KBM-7 (cell line): Measurements from ENCODE around the gene OBP2A.

ENCODE experiments used
- DNase-seq: peaks from one replicate; pipeline ENCODE4 v3.0.0-alpha.2; 2015
- in situ Hi-C: fragments of 300-500 bp; cut with MboI; formaldehyde crosslinking; loops from 2 replicates; pipeline ENCODE4 v1.14.3; 2020; ENCODE audit warnings: low sequenced_read_pairs, low pct_unique_long_range_greater_than_20kb, mixed read lengths

The OBP2A gene

GRCh38 chr9:135567311-135567710 lies 21.4 kb downstream of the OBP2A start:
- in situ Hi-C loops = no loop called here
- DNase-seq = no peak

- in situ Hi-C loops = no loop called here
- DNase-seq = no peak
Measured at GRCh38 chr9:135568026-135568425, 22.1 kb downstream of the OBP2A start.

DNA sequence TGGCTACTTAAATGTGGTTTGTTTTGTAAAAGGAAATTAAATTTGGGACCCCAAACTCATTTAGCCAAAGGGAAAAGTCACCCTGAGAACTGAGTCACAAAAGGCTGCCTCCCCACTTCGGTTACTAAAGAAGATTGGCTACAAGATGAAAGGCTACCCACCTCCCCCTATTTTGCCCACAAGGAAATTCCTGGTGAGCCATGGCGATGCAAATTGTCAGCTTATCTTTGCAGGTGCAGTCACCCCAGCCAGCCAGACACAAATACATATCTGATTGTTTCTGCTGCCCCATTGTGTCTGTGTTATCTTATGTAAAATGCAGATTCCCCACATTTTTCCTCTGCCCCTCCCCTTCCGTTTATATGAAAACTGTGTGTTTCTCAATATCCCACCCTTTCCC lies 24.5 kb downstream of the OBP2A start:
- in situ Hi-C loops = no loop called here
- no peak for DNase-seq

GRCh38 chr9:135572233-135572632 lies 26.3 kb downstream of the OBP2A start:
- DNase-seq = no peak
- in situ Hi-C loops = no loop called here

- no peak for DNase-seq
- in situ Hi-C loops = no loop called here
Measured at GRCh38 chr9:135573124-135573523, 27.2 kb downstream of the OBP2A start.

DNA sequence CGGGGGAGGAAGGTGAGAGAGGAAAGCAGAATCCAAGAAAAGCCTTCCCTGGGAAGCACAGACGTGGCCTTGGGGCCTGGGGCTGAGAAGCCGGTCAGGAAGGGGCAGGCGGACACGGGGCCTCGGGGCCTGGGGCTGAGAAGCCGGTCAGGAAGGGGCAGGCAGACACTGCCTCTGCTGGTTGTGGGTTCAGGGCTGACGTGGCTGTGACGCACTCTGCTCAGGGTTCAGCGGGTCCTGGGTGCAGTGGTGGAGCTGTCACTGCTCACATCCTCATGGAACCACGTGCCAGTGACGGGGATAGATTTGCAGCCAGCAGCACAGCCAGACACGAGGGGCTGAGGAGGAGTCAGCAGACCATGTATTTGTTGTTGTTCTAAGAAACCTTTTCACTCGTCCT lies 28.4 kb downstream of the OBP2A start:
- in situ Hi-C loops = no loop called here
- DNase-seq = no peak

DNA sequence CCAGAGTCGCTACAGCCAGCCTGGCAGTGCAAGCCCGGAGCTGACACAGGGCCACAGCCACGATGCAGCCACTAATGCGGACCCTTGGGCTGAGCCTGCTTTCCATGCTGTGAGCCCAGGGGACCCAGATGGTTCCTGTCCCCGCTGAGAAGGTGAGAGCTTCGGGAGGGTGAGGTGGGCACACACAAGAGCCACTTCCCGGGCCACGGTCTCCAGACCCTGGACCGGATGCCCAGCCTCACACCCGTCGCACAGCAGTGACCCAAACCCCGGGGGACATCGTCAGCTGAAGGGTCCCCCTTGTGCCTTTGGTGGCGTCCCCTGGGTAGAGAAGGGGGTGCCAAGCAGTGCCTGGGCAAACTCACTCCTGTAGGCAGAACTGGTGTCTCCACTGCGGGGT lies 29.0 kb downstream of the OBP2A start:
- in situ Hi-C loops = no loop called here
- DNase-seq = no peak

DNA sequence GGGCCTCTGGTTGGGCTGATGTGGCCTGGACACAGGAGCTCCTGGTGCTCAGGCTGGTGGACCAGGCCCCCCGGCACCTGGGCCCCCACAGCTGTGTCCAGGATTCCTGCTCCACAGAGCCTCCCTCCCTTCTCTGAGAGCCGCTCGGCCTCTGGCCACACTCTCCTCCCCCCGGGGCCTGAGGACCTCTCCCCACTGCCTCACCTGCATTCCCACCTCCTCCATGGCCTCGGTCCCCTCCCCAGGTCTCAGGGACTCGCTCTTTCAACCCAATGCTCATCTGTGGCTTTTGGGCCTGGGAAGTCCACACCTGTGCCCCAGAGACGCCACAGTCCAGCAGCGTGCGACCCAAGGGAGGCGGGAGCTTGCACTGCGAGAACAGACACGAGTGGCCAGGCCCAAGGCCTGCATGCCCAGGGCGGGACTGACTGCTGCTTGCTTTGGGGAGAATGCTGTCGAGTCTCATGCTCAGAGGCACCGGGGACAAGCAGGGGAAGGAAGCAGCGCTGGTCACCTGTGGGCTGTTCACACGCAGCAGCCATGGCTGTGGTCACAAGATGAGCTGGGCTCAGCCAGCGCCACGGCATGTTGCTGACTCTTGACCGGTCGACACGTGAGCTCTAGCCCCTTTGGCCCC lies 30.2 kb downstream of the OBP2A start:
- in situ Hi-C loops = no loop called here
- no peak for DNase-seq

- in situ Hi-C loops = no loop called here
- no peak for DNase-seq
Measured at GRCh38 chr9:135577256-135577655, 31.3 kb downstream of the OBP2A start.

DNA sequence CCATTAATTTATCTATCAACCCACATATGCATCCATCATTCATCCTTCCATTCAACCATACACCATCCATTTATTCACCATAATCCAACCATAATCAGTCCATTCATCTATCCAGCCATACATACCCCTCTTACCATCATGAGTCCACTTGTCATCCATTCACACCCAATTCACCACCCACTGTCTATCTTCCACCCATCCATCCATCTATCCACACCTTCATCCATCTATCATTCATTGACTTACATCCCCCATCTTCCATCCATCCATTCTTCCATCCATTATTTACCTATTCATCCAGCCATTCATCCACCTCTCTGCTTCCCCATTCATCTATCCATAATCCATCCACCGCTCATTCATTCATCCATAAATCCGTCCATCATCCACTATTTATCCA lies 33.4 kb downstream of the OBP2A start:
- in situ Hi-C loops = no loop called here
- no peak for DNase-seq

- in situ Hi-C loops = no loop called here
- DNase-seq = no peak
Measured at GRCh38 chr9:135579889-135580660, 34.1 kb downstream of the OBP2A start.

GRCh38 chr9:135580664-135581380 lies 34.9 kb downstream of the OBP2A start:
- no peak for DNase-seq
- in situ Hi-C loops = no loop called here

DNA sequence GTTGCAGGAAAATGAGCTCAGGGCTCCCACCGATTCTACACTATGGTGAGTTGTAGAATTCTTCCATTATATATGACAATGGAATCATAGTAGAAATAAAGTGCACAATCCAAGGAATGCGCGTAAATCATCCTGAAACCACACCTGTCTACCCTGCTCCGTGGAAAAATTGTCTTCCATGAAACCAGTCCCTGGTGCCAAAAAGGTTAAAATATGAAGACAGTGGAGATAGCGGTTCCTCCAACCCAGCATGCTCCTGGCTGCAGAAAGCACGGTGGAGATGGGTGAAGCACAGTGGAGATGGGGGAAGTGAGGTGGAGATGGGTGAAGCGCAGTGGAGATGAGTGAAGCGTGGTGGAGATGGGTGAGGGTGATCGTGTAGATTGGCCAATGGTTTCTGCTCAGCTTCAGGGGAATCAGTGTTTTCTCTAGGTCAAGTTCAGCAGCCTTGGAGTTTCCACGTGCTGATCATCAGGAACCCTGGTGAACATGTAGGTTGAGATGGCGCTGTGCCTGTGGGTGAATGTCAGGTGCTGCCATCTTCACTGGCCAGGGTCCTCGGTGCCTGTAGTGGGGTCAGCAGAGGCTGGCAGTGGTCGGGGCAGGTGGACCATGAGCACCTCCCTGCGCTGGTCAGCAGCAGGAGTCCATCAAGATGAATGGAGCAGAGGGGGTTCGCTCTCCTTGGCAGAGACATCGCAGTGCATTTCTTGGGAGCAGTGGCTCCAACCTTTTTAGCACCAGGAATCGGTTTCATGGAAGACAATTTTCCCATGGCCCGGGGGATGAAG lies 35.9 kb downstream of the OBP2A start:
- in situ Hi-C loops = no loop called here
- no peak for DNase-seq

GRCh38 chr9:135582541-135582940 lies 36.6 kb downstream of the OBP2A start:
- no peak for DNase-seq
- in situ Hi-C loops = no loop called here

GRCh38 chr9:135582966-135583687 lies 37.2 kb downstream of the OBP2A start:
- DNase-seq = no peak
- in situ Hi-C loops = no loop called here

GRCh38 chr9:135583688-135584011 lies 37.7 kb downstream of the OBP2A start:
- in situ Hi-C loops = no loop called here
- no peak for DNase-seq

DNA sequence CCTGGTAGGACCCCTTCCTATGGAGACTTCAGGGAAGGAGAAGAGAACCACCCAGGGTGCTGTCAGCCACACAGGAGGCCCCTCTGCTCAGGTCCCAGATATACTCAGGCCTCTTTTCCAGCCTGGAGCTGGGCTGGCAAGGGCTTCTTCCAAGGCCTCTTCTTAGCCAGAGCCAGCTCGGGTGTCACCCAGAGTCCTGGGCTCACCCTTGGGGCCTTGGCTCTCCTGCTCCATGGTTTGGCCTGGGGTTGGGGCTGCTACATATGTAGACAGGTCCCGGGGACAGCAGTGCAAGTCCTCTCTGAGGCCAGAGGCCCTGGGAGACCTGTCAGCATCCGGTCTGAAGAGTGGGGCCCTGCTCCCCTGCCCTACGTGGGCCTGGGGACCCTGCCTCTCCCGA lies 38.4 kb downstream of the OBP2A start:
- in situ Hi-C loops = no loop called here

DNA sequence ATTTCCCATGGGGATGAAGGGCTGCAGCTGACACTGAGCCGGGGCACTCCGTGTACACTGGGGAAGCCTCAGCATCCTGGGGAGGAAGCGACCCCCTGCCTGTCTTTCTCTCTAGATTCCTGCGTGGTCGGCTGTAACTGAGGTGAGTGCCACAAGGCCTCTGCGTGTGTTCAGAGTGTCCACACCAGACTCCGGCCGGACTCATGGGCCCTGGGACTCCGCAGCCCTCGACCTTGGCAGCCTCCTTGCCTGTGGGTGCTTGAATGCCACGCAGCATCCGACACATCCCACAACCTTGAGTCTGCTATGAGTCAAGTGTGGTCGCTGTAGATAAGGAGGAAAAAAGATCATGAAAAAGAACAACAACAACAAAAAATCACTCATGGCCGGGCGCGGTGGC lies 39.0 kb downstream of the OBP2A start:
- in situ Hi-C loops = no loop called here
- DNase-seq = no peak

More for the DNA sequence above, 38.4 kb downstream of the OBP2A start:
- DNase-seq = no peak

DNA sequence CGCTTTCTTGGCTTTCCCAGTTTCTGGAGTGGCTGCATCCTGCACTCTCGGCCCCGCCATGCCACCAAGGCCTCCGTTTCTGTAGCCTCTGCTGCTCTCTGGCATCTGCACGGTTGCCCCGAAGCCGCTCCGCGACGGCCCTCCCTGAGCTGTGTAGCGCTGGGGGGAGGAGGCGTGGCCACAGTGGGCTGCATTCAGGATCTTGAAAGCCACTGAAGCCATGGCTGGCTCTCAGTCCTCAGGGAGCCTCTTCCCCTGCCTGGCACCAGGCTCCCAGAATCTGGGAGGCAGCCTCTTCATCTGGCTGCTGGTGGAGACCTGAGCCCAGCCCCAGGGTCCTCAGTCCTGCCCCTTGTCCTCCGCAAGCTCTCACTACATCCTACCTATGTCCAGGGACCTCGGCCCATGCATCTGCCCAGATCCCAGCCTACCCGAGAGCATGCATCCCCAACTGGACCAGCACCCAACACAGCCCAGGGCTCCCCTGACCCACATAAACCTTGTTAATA lies 40.7 kb downstream of the OBP2A start:
- DNase-seq = no peak
- in situ Hi-C loops = no loop called here
